ENCODE results near the gene TBPL2. TPM values are rescaled to one million over a fixed set of nuclear protein-coding genes. Genes with fewer than 3 reads are reported as not detected.
"Not testable (repeated sequence)": the region's sequence is repeated elsewhere in the genome, so short reads cannot be mapped to it uniquely, and the experiment has no call there.

TBPL2 gene
- total and polyA plus RNA-seq, 2 experiments from 2014 or later = 0.23 to 0.27 TPM

DNA sequence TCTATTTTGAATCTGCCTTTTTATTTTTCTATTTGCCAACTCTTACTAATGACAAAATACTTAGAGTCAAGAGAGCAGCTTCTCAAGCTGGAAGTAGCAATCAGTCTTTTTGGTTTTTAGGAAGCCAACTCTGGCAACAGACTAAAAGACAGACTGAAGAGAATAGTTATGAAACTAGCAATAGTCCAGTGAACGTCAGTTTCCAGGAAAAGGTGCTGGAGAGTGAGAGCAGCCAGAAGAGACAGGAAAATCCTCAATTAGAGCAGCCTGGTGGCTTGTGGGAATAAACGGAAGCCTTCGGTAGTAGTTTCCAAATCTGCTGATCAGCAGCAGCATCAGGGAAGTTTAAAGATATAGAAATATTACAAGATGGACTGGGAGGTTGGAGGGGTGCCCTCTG, 55.9 kb downstream of the TBPL2 start:
- TF ChIP-seq CTCF (IDR thresholded peaks at IDR 0.05; ENCODE audit: poor library complexity) = no peak
- TF ChIP-seq EZH2phosphoT487 (IDR thresholded peaks at IDR 0.05; ENCODE audit: low read depth, severe bottlenecking, unreplicated experiment) = no peak
- no peak for TF ChIP-seq EZH2 (IDR thresholded peaks at IDR 0.05; ENCODE audit: borderline replicate concordance)
- Histone ChIP-seq H3K9me2 (replicated peaks; ENCODE audit: insufficient read depth) (no peaks in the 10 kb centered on the region), H3K4me3 (no peak overlapping the region), H3K27ac (peak overlapping the region; percentile 95), H3K4me2 (no peak overlapping the region), H3K27me3 (no peaks in the 10 kb centered on the region), H4K20me1 (ENCODE audit: insufficient read depth, poor library complexity, severe bottlenecking) (no peaks in the 10 kb centered on the region), H3K4me1 (ENCODE audit: insufficient read depth) (no peaks in the 10 kb centered on the region), H2AFZ (no peak overlapping the region), H3K36me3 (replicated peaks; ENCODE audit: insufficient read depth, low read depth) (no peaks in the 10 kb centered on the region), H3K79me2 (no peaks in the 10 kb centered on the region), H3K9me3 (ENCODE audit: low read depth) (no peaks in the 10 kb centered on the region)
- 96% methylated on average over 3 of the region's 3 CpGs for WGBS (ENCODE audit: low lambda C conversion rate, missing lambda C conversion rate)
- no peak for DNase-seq (ENCODE audit: low spot score)

- DNase-seq (ENCODE audit: low spot score) = no peak
- H3K27me3 ChIP-seq = no peaks in the 10 kb centered on the region
- H3K9me2 ChIP-seq (replicated peaks; ENCODE audit: insufficient read depth) = no peaks in the 10 kb centered on the region
- H3K79me2 ChIP-seq = no peaks in the 10 kb centered on the region
- H4K20me1 ChIP-seq (ENCODE audit: insufficient read depth, poor library complexity, severe bottlenecking) = no peaks in the 10 kb centered on the region
- H3K4me3 ChIP-seq = no peak overlapping the region
- H2AFZ ChIP-seq = no peak overlapping the region
- no peaks in the 10 kb centered on the region for H3K36me3 ChIP-seq (replicated peaks; ENCODE audit: insufficient read depth, low read depth)
- WGBS (ENCODE audit: low lambda C conversion rate, missing lambda C conversion rate) = 83% methylated on average over 5 of the region's 5 CpGs
- no peak for TF ChIP-seq EZH2 (IDR thresholded peaks at IDR 0.05; ENCODE audit: borderline replicate concordance)
- TF ChIP-seq CTCF (IDR thresholded peaks at IDR 0.05; ENCODE audit: poor library complexity) = no peak
- no peak for TF ChIP-seq EZH2phosphoT487 (IDR thresholded peaks at IDR 0.05; ENCODE audit: low read depth, severe bottlenecking, unreplicated experiment)
- peak overlapping the region; percentile 95 for H3K27ac ChIP-seq
- H3K9me3 ChIP-seq (ENCODE audit: low read depth) = no peaks in the 10 kb centered on the region
- no peaks in the 10 kb centered on the region for H3K4me1 ChIP-seq (ENCODE audit: insufficient read depth)
- no peak overlapping the region for H3K4me2 ChIP-seq
These were observed 56.8 kb downstream of the TBPL2 start for GRCh38 chr14:55383541-55384140.

DNA sequence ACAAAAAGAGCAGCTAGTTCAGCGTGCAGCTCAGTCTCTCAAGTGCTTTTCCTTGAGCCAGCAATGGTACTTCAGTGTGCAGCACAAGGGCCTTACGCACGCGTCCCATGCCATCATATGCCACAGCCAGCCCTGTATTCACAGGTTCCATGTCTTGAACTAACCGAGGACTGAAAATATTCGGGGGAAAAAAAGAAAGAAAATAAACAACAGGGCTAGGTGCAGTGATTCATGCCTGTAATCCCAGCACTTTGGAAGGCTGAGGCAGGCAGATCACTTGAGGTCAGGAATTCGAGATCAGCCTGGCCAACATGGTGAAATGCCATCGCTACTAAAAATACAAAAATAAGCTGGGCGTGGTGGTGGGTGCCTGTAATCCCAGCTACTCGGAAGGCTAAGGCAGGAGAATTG, 57.4 kb downstream of the TBPL2 start:
- 87% methylated on average over 10 of the region's 10 CpGs for WGBS (ENCODE audit: low lambda C conversion rate, missing lambda C conversion rate)
- H3K9me3 ChIP-seq (ENCODE audit: low read depth); H3K79me2 ChIP-seq; H3K4me3 ChIP-seq; H3K9me2 ChIP-seq (replicated peaks; ENCODE audit: insufficient read depth); DNase-seq (ENCODE audit: low spot score); H4K20me1 ChIP-seq (ENCODE audit: insufficient read depth, poor library complexity, severe bottlenecking); H3K36me3 ChIP-seq (replicated peaks; ENCODE audit: insufficient read depth, low read depth); H3K4me2 ChIP-seq; H3K4me1 ChIP-seq (ENCODE audit: insufficient read depth); H3K27me3 ChIP-seq; H2AFZ ChIP-seq: not testable (repeated sequence)
- peak overlapping the region; percentile 95 for H3K27ac ChIP-seq

DNA sequence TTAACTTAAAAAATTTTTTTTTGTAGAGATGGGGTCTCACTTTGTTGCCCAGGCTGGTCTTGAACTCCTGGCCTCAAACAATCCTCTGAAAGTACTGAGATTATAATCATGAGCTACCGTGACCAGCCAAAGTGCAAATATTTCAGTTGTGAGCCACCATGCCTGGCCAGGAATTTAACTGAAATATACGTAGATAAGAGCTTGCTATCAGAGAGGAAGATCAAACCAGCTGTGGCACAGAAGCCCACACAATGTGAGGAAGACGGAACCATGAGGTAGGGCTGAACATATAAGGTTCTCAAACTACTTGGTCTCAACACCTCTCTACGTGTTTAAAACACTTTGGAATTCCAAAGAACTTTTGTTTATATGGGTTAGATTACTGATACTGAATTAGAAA, 57.9 kb downstream of the TBPL2 start:
- H3K27ac ChIP-seq = peak overlapping the region; percentile 95
- H3K4me2 ChIP-seq = no peak overlapping the region
- H3K9me3 ChIP-seq (ENCODE audit: low read depth) = no peaks in the 10 kb centered on the region
- 65% methylated on average over 4 of the region's 4 CpGs for WGBS (ENCODE audit: low lambda C conversion rate, missing lambda C conversion rate)
- H3K4me1 ChIP-seq (ENCODE audit: insufficient read depth) = no peaks in the 10 kb centered on the region
- no peaks in the 10 kb centered on the region for H3K27me3 ChIP-seq
- no peaks in the 10 kb centered on the region for H3K79me2 ChIP-seq
- no peaks in the 10 kb centered on the region for H4K20me1 ChIP-seq (ENCODE audit: insufficient read depth, poor library complexity, severe bottlenecking)
- H3K36me3 ChIP-seq (replicated peaks; ENCODE audit: insufficient read depth, low read depth) = no peaks in the 10 kb centered on the region
- TF ChIP-seq CTCF (IDR thresholded peaks at IDR 0.05; ENCODE audit: poor library complexity) (no peak), EZH2 (IDR thresholded peaks at IDR 0.05; ENCODE audit: borderline replicate concordance) (no peak), EZH2phosphoT487 (IDR thresholded peaks at IDR 0.05; ENCODE audit: low read depth, severe bottlenecking, unreplicated experiment) (no peak)
- H3K9me2 ChIP-seq (replicated peaks; ENCODE audit: insufficient read depth) = no peaks in the 10 kb centered on the region
- DNase-seq (ENCODE audit: low spot score) = no peak
- H2AFZ ChIP-seq = no peak overlapping the region
- H3K4me3 ChIP-seq = no peak overlapping the region
